ENCODE measurements around the gene ERCC6L2.

ERCC6L2 gene

DNA sequence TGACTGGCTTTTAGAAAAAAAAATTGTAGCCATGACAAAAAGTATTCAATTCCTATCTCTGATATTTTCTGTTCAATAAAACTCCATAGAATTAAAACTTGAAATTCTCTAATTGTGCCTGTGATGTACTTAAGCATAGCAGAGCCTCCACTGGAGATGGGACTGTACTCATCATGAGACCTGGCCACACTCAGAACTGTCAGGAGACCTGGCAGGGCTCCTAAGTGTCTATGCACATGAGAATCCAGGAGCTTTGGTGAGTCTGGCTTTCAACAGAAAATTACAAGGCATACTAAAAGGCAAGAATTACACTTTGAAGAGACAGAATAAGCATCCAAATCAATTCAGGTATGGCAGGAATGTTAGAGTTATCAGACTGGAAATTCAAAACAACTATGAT, 26.7 kb upstream of the ERCC6L2 start:
- Histone ChIP-seq H3K27ac (ENCODE audit: low read depth, low read length) (no peak overlapping the region), H3K4me1 (ENCODE audit: control insufficient read depth in 1 of 2, insufficient read depth in 2 of 2, low read length in 2 of 2) (peaks cover 8 to 12% of the 10 kb centered on the region in 2 experiments), H3K23ac (ENCODE audit: low read length) (no peak overlapping the region), H3K4me3 (ENCODE audit: low read depth, low read length) (no peak overlapping the region), H3K36me3 (ENCODE audit: control insufficient read depth in 1 of 2, insufficient read depth in 2 of 2, low read length in 2 of 2) (peaks cover 3 to 7% of the 10 kb centered on the region in 2 experiments), H4K8ac (ENCODE audit: low read depth, low read length) (no peak overlapping the region), H3K79me1 (ENCODE audit: low read length) (peaks cover 5% of the 10 kb centered on the region), H3K4ac (ENCODE audit: low read depth, low read length) (no peak overlapping the region), H3K14ac (ENCODE audit: low read length) (no peak overlapping the region), H3K27me3 (ENCODE audit: insufficient read depth, low read length) (no peaks in the 10 kb centered on the region), H2BK5ac (ENCODE audit: low read depth, low read length, poor library complexity) (no peak overlapping the region), H3K18ac (ENCODE audit: low read length) (no peak overlapping the region), H4K12ac (ENCODE audit: low read depth, low read length) (no peak overlapping the region), H3K9me3 (ENCODE audit: insufficient read depth, low read depth, low read length) (peaks cover 5% of the 10 kb centered on the region), H2AK5ac (ENCODE audit: low read length) (no peak overlapping the region), H3K79me2 (ENCODE audit: control insufficient read depth, insufficient read depth, low read length, poor library complexity) (peaks cover 1% of the 10 kb centered on the region), H2BK120ac (ENCODE audit: insufficient read depth, low read length, poor library complexity) (no peak overlapping the region), H2AFZ (ENCODE audit: insufficient read depth, low read length, poor library complexity) (no peak overlapping the region), H4K91ac (ENCODE audit: low read depth, low read length) (no peak overlapping the region), H2BK12ac (ENCODE audit: low read length) (no peak overlapping the region), H3K4me2 (ENCODE audit: low read length) (no peak overlapping the region), H3K9ac (ENCODE audit: low read length) (no peak overlapping the region)
- DNase-seq: no peak

- H2BK12ac ChIP-seq (ENCODE audit: low read length): peak overlapping the region; percentile 92
- no peaks in the 10 kb centered on the region for H3K27me3 ChIP-seq (ENCODE audit: insufficient read depth, low read length)
- peaks cover 3 to 7% of the 10 kb centered on the region in 2 experiments for H3K36me3 ChIP-seq (ENCODE audit: control insufficient read depth in 1 of 2, insufficient read depth in 2 of 2, low read length in 2 of 2)
- H3K79me2 ChIP-seq (ENCODE audit: control insufficient read depth, insufficient read depth, low read length, poor library complexity): peaks cover 1% of the 10 kb centered on the region
- DNase-seq: peak; percentile 21 to 64
- peak overlapping the region; percentile 31 for H2BK120ac ChIP-seq (ENCODE audit: insufficient read depth, low read length, poor library complexity)
- H3K14ac ChIP-seq (ENCODE audit: low read length): no peak overlapping the region
- H3K4me1 ChIP-seq (ENCODE audit: control insufficient read depth in 1 of 2, insufficient read depth in 2 of 2, low read length in 2 of 2): peaks cover 16 to 22% of the 10 kb centered on the region in 2 experiments
- WGBS (ENCODE audit: extremely low coverage, insufficient coverage, insufficient read length): no CpG with 5 or more reads among the region's 7 CpGs
- peaks cover 5% of the 10 kb centered on the region for H3K79me1 ChIP-seq (ENCODE audit: low read length)
- no peak overlapping the region for H3K4ac ChIP-seq (ENCODE audit: low read depth, low read length)
- H3K23ac ChIP-seq (ENCODE audit: low read length): no peak overlapping the region
- H3K18ac ChIP-seq (ENCODE audit: low read length): no peak overlapping the region
- H3K4me2 ChIP-seq (ENCODE audit: low read length): no peak overlapping the region
- no peak overlapping the region for H3K9ac ChIP-seq (ENCODE audit: low read length)
- H3K4me3 ChIP-seq (ENCODE audit: low read depth, low read length): no peak overlapping the region
- H2AFZ ChIP-seq (ENCODE audit: insufficient read depth, low read length, poor library complexity): no peak overlapping the region
- H4K12ac ChIP-seq (ENCODE audit: low read depth, low read length): no peak overlapping the region
- H2BK5ac ChIP-seq (ENCODE audit: low read depth, low read length, poor library complexity): no peak overlapping the region
- H3K9me3 ChIP-seq (ENCODE audit: insufficient read depth, low read depth, low read length): peaks cover 4% of the 10 kb centered on the region
- H2AK5ac ChIP-seq (ENCODE audit: low read length): no peak overlapping the region
- H4K8ac ChIP-seq (ENCODE audit: low read depth, low read length): no peak overlapping the region
- no peak overlapping the region for H4K91ac ChIP-seq (ENCODE audit: low read depth, low read length)
- H3K27ac ChIP-seq (ENCODE audit: low read depth, low read length): peak overlapping the region; percentile 22
Observed at GRCh38 chr9:95852059-95853032, 23.1 kb upstream of the ERCC6L2 start.

GRCh38 chr9:95854386-95855020, 21.0 kb upstream of the ERCC6L2 start:
- H3K18ac ChIP-seq (ENCODE audit: low read length): no peak overlapping the region
- H2AK5ac ChIP-seq (ENCODE audit: low read length): no peak overlapping the region
- H3K14ac ChIP-seq (ENCODE audit: low read length): no peak overlapping the region
- H4K8ac ChIP-seq (ENCODE audit: low read depth, low read length): no peak overlapping the region
- no peaks in the 10 kb centered on the region for H3K27me3 ChIP-seq (ENCODE audit: insufficient read depth, low read length)
- H3K27ac ChIP-seq (ENCODE audit: low read depth, low read length): no peak overlapping the region
- peaks cover 3% of the 10 kb centered on the region for H3K79me1 ChIP-seq (ENCODE audit: low read length)
- no peak overlapping the region for H2BK5ac ChIP-seq (ENCODE audit: low read depth, low read length, poor library complexity)
- no peak overlapping the region for H2AFZ ChIP-seq (ENCODE audit: insufficient read depth, low read length, poor library complexity)
- H3K4me1 ChIP-seq (ENCODE audit: control insufficient read depth in 1 of 2, insufficient read depth in 2 of 2, low read length in 2 of 2): peaks cover 16 to 20% of the 10 kb centered on the region in 2 experiments
- no peak overlapping the region for H3K23ac ChIP-seq (ENCODE audit: low read length)
- H3K4ac ChIP-seq (ENCODE audit: low read depth, low read length): no peak overlapping the region
- H3K4me2 ChIP-seq (ENCODE audit: low read length): no peak overlapping the region
- H3K4me3 ChIP-seq (ENCODE audit: low read depth, low read length): no peak overlapping the region
- no peak overlapping the region for H3K9ac ChIP-seq (ENCODE audit: low read length)
- WGBS (ENCODE audit: extremely low coverage, insufficient coverage, insufficient read length): no CpG with 5 or more reads among the region's 1 CpG
- H4K12ac ChIP-seq (ENCODE audit: low read depth, low read length): no peak overlapping the region
- H2BK12ac ChIP-seq (ENCODE audit: low read length): no peak overlapping the region
- DNase-seq: peak in 1 of 2 donors; percentile 47
- no peaks in the 10 kb centered on the region for H3K79me2 ChIP-seq (ENCODE audit: control insufficient read depth, insufficient read depth, low read length, poor library complexity)
- H3K9me3 ChIP-seq (ENCODE audit: insufficient read depth, low read depth, low read length): no peaks in the 10 kb centered on the region
- no peak overlapping the region for H4K91ac ChIP-seq (ENCODE audit: low read depth, low read length)
- H3K36me3 ChIP-seq (ENCODE audit: control insufficient read depth in 1 of 2, insufficient read depth in 2 of 2, low read length in 2 of 2): no peaks in the 10 kb centered on the region
- no peak overlapping the region for H2BK120ac ChIP-seq (ENCODE audit: insufficient read depth, low read length, poor library complexity)

DNA sequence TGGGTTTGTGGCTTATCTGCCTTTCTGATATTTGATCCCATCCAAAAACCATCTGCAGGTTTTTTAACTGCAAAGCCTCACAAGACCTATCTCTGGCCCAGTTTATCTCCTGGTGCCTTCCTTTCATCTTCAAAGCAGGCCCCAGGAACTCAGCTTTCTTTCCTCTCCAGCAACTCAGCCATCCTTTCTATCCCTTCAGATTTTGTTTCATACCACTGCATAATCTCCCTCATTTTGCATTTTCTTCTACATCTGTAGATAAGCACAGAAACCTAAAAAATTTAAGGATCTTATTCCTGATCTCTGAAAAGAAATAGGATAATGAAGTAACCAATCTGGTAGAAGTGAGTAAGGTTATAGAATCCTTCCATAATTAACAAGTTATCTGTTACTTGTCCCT, 19.5 kb upstream of the ERCC6L2 start:
- Histone ChIP-seq H2AFZ (ENCODE audit: insufficient read depth, low read length, poor library complexity) (no peak overlapping the region), H3K14ac (ENCODE audit: low read length) (no peak overlapping the region), H2BK5ac (ENCODE audit: low read depth, low read length, poor library complexity) (no peak overlapping the region), H3K4me2 (ENCODE audit: low read length) (no peak overlapping the region), H2BK120ac (ENCODE audit: insufficient read depth, low read length, poor library complexity) (no peak overlapping the region), H4K12ac (ENCODE audit: low read depth, low read length) (no peak overlapping the region), H3K27ac (ENCODE audit: low read depth, low read length) (no peak overlapping the region), H3K36me3 (ENCODE audit: control insufficient read depth in 1 of 2, insufficient read depth in 2 of 2, low read length in 2 of 2) (no peaks in the 10 kb centered on the region), H4K91ac (ENCODE audit: low read depth, low read length) (peak overlapping the region; percentile 14), H2BK12ac (ENCODE audit: low read length) (no peak overlapping the region), H3K9me3 (ENCODE audit: insufficient read depth, low read depth, low read length) (no peaks in the 10 kb centered on the region), H3K4me1 (ENCODE audit: control insufficient read depth in 1 of 2, insufficient read depth in 2 of 2, low read length in 2 of 2) (peaks cover 16 to 20% of the 10 kb centered on the region in 2 experiments), H3K23ac (ENCODE audit: low read length) (no peak overlapping the region), H3K4ac (ENCODE audit: low read depth, low read length) (no peak overlapping the region), H3K79me2 (ENCODE audit: control insufficient read depth, insufficient read depth, low read length, poor library complexity) (no peaks in the 10 kb centered on the region), H2AK5ac (ENCODE audit: low read length) (no peak overlapping the region), H3K27me3 (ENCODE audit: insufficient read depth, low read length) (no peaks in the 10 kb centered on the region), H3K18ac (ENCODE audit: low read length) (no peak overlapping the region), H3K9ac (ENCODE audit: low read length) (no peak overlapping the region), H3K4me3 (ENCODE audit: low read depth, low read length) (no peak overlapping the region), H3K79me1 (ENCODE audit: low read length) (peaks cover 3% of the 10 kb centered on the region), H4K8ac (ENCODE audit: low read depth, low read length) (no peak overlapping the region)
- DNase-seq: no peak

Data from trophoblast cell (in vitro differentiated cells and primary cell).